ENCODE results near the gene TSPAN18.

Gene TSPAN18

GRCh38 chr11:44904261-44905020, 177.7 kb downstream of the TSPAN18 start:
- no peak for DNase-seq

GRCh38 chr11:44905131-44905866, 178.5 kb downstream of the TSPAN18 start:
- DNase-seq: no peak

- DNase-seq: no peak
Observed at GRCh38 chr11:44906649-44907048, 179.9 kb downstream of the TSPAN18 start.

GRCh38 chr11:44909557-44909956, 182.8 kb downstream of the TSPAN18 start:
- no peak for DNase-seq

DNA sequence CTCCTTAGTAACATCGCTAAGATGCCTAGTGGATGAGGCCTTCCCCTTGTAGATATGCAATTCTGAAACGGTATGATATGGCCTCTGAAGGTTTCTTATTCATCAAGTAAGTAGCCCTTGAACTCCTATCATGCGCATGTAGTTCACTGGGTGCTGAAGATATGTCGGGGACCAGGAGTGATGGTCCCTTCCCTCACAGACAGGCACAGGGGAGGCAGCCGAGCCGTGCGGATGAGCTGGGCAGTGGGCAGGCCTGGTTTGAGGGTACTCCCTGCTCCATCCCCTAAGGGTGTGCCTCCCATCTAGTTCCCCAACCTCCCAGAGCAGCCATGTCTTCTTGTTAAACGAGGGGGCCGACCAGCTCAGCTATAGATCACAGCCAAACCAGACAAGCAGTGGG, 183.8 kb downstream of the TSPAN18 start:
- DNase-seq: no peak

- peak; percentile 83 for DNase-seq
Observed at GRCh38 chr11:44911029-44911814, 184.5 kb downstream of the TSPAN18 start.

DNA sequence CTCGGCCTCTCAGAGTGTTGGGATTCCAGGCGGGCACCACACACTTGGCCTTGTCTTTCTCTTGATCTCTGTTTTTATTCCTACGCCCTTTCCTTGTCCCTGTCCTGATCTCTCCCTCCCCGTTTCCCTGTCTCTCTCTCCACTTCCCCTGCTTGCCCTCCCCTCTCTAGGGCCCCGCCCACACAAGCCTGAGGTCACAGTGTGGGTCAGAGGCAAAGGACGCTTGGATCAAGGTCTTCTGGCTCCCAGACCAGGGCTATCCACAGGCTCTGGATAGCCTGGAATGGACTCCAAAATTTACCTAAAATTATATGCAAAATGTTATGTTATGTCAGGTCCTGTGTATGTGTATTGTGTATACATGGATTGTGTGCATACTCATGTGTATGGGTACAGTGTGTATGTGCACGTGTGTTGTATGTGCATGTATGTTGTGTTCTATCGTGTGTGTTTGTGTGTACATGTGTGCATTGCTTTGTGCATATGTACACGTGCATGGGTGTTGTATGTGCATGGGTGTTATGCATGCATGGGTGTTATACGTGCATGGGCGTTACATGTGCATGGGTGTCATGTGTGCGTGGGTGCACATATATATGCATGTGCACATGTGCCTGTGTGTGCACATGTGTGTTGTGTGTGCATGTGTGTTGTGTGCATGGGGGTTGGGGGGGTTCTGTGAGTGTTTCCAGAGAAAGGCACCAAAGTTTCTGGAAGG, 185.7 kb downstream of the TSPAN18 start:
- DNase-seq: no peak

DNA sequence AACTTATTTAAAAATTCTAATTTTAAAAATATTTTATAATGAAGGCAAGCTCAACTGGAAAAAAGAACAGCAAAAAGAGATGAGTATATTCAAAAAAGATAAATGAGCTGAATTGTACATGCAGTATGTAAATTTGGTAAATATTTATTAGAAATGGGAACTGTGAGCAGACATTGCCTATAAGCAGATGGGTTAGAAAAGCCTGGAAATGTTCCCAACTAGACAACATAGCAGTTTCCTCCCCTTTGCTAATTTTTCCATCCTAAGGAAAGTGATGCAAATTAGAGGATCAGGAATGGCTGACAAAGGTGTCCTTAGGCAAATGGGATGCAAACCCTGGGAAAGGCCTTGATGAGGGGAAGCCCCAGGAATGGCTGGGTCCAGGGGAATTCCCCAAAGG, 186.7 kb downstream of the TSPAN18 start:
- no peak for DNase-seq

- no peak for DNase-seq
Observed at GRCh38 chr11:44914105-44914504, 187.3 kb downstream of the TSPAN18 start.

- DNase-seq: no peak
Observed at GRCh38 chr11:44915004-44915403, 188.2 kb downstream of the TSPAN18 start.

- no peak for DNase-seq
Observed at GRCh38 chr11:44915621-44916020, 188.9 kb downstream of the TSPAN18 start.

- DNase-seq: no peak
Observed at GRCh38 chr11:44916331-44916730, 189.6 kb downstream of the TSPAN18 start.

GRCh38 chr11:44916801-44917385, 190.1 kb downstream of the TSPAN18 start:
- no peak for DNase-seq

GRCh38 chr11:44917741-44918140, 191.0 kb downstream of the TSPAN18 start:
- DNase-seq: no peak

- no peak for DNase-seq
Observed at GRCh38 chr11:44920451-44920850, 193.7 kb downstream of the TSPAN18 start.

GRCh38 chr11:44923115-44923514, 196.4 kb downstream of the TSPAN18 start:
- no peak for DNase-seq

DNA sequence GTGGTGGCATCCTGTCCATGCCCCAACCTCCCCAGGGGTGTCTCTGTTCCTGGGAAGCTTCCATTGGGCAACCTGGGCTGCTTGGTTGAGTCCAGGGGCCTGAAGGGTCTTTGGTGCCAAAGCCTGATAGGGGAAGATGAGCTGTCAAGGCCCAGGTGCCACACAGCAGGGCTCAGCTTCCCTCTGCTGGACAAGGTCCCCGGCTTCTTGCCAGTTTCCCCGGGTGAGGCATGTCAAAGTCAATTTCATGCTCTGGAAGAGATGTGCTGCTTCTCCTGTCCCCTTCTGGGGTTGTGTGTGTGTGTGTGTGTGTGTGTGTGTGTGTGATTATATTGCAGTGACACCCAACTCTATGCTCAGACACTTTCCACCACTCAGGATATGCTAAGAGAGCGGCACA, 197.0 kb downstream of the TSPAN18 start:
- no peak for DNase-seq

- DNase-seq: no peak
Observed at GRCh38 chr11:44926036-44926435, 199.3 kb downstream of the TSPAN18 start.

DNA sequence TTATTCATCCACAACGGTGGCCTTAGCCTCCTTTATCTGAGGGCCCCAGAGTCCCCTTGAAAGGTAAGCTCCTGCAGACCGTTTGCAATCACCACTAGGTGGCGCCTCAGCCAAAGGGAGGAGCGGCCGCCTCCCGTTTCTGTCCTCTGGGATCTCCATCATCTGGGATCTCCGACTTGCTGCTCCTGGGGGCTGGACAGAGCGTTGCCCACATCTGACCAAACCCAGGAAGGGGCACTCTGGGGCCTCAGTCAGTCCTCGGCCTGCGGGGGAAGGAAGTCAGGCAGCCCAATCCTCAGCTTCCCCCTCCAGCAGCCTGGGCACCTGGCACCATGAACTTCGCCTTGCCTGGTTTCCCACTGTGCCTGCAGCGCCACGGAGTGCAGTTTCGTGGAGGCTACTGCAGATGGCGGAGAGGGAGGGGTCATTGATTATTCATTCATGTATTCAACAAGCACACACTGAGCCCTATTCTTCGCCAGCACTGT, 200.5 kb downstream of the TSPAN18 start:
- peak; percentile 65 for DNase-seq

DNA sequence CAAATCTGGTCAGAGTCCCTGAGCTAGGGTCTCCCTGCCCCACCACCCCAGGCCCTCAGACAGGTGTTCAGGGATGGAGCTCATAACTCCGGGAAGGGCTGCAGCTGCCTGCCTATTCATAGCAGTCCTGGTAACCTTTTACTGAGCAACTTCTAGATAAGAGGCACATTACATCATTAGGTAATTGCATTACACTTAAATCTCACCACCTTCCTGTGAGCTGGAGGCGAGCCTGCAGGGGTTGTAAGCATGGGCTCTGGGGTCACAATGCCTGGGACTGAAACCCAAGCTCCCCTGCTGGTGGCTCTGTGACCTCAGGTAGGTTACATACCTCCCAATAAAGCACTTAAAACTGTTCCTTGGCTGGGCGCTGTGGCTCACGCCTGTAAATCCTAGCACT, 201.4 kb downstream of the TSPAN18 start:
- DNase-seq: no peak

DNA sequence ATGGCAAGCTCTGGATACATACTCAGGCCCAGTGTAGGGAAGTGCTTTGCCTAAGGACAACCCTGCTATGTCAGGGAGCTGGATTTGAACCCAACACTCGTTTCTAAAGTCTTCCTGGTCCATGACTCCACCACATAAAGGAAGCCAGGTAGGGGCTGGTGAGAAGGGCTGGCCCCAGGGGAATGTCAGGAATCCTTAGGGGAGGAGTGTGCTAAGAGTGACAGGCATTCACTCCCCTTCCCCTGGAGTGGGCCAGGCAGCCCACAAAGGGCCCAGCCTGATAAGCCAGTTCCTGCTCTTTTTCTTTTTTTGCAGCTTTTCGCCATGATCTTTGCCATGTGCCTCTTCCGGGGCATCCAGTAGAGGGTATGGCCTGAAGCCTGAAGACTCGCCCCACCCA, 202.1 kb downstream of the TSPAN18 start:
- DNase-seq: no peak

- no peak for DNase-seq
Observed at GRCh38 chr11:44930588-44931302, 204.0 kb downstream of the TSPAN18 start.
